ENCODE measurements around the gene NEMP1. TPM values are rescaled to one million over a fixed set of nuclear protein-coding genes. Genes with fewer than 3 reads are reported as not detected.

NEMP1 gene
- total and polyA plus RNA-seq, 2 of the 8 experiments (the other 6 are each of a cell fraction or from before 2014, with no cell fraction given), result 30.1 to 43.2 TPM

- TF ChIP-seq CHD7 (IDR thresholded peaks at IDR 0.05; ENCODE audit: insufficient replicate concordance, low read length) (no peak), TBP (IDR thresholded peaks at IDR 0.05; ENCODE audit: low read depth, low read length) (no peak), SIX5 (IDR thresholded peaks at IDR 0.05; ENCODE audit: low read depth, low read length) (no peak), SRF (IDR thresholded peaks at IDR 0.05; ENCODE audit: low read depth, low read length) (no peak), GTF2F1 (IDR thresholded peaks at IDR 0.05; ENCODE audit: borderline replicate concordance, low read depth, low read length) (no peak), CTCF (IDR thresholded peaks at IDR 0.05; ENCODE audit: control extremely low read depth in 1 of 3, insufficient read depth in 1 of 3, low read depth in 1 of 3, low read length in 3 of 3) (no peak), SUZ12 (IDR thresholded peaks at IDR 0.05; ENCODE audit: low read length) (no peak), POLR2A (IDR thresholded peaks at IDR 0.05; ENCODE audit: control extremely low read depth in 1 of 2, low read depth in 2 of 2, low read length in 2 of 2) (no peak)
Measured at GRCh38 chr12:57039016-57039798, 39.4 kb downstream of the NEMP1 start (continued).
